HG03520 (cell line): ENCODE measurements around the gene ZKSCAN5.

ENCODE experiments used
- ATAC-seq: cut with Tn5 transposase; IDR thresholded peaks from one replicate; pipeline ENCODE4 v1.9.1; 2021; ENCODE audit warnings: mild to moderate bottlenecking, moderate library complexity; ENCODE audit not compliant: unreplicated experiment

Gene ZKSCAN5

DNA sequence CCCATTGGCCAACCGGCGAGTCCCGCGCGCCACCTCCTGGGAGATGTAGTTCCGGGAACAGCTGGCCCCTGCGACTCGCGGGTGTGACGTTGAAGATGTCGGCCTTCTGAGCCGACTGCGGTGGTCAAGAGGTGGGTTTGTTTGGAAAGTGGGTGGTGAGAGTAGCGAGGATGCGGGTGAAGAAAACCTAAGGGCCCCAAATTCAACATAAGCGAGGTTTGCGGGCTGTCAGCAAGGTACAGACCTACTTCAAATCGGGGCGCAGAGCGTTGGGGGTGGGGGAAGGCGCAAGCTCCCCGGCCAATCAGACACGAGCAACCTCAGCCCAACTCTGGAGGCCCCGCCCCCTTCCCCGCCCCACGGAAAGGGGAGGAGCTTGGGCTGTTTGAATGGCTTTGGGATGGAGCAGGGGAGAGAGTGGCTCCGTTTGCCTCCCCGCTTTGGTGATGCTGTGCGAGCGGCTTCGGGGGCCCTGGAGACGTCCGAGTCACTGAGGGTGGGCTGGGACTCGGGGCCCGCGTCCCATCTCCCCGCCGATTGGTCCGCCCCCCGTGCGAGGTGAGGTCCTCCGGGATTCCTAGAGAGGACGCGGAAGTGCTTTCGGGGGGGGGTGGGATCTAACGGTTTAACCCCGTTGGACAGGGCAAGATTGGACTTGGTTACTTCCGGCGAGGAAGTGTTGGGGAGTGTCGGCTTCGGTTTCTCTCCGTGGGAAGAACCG is at the start of gene ZKSCAN5:
Gene ZKSCAN5, plus strand, starts transcription at position 60 of the 721 bp plus-strand sequence. CDS start 1,383 bp downstream, outside the sequence.
- ATAC-seq = peak; percentile 67

GRCh38 chr7:99455874-99456273 is 48.6 kb upstream of the ZKSCAN5 start:
- no peak for ATAC-seq

GRCh38 chr7:99456288-99456687 is 48.2 kb upstream of the ZKSCAN5 start:
- ATAC-seq = no peak

DNA sequence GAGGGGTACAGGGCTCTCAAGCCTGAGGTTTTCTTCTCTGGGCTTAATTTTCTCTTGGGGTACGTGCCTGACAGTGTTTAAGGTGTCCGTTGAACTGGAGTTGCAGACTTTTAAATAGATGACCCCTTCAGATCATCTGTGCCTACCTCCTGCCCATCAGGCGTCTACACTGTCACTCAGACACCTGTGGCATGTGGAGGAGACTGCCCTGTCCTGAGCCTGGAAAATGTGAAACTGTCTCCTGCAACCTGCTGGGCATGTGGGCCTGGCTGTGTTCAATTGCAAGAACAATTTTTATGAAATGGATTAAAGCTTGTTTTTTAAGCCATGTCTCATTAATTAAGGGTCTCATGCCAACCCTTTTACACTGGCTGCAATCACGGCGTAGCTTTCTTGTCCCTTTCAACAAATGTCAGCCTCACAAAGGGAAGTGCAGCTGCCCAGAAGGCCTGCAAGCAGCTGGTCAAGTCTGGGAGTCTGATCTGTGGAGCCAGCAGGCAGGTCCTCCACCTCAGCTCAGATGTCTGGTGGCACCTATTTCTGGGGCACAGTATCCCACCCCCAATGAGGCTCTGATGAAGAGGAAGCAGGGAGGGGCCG is 47.3 kb upstream of the ZKSCAN5 start:
- ATAC-seq = no peak

- ATAC-seq = no peak
These were observed 46.6 kb upstream of the ZKSCAN5 start for GRCh38 chr7:99457650-99458493.

DNA sequence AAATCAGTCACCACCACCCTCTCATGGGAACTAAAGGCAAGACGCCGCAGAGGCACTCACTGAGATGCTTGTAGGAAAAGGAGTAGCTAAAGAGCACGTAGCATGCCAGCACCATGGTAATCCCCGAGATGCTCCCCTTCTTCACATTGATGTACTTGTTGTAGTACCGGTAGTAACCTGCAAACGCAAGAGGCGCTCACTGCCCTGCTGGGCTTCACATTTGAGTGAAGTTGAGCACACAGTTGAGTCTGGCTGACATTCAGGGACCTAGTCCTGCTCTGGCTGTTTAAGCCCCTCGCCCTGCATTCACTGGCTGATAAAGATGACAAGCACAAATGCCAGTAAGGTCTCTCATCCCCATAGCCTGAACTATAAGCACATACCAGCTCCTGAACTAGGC is 45.4 kb upstream of the ZKSCAN5 start:
- no peak for ATAC-seq

GRCh38 chr7:99460651-99461050 is 43.8 kb upstream of the ZKSCAN5 start:
- no peak for ATAC-seq

- ATAC-seq = no peak
These were observed 43.2 kb upstream of the ZKSCAN5 start for GRCh38 chr7:99461221-99461620.

DNA sequence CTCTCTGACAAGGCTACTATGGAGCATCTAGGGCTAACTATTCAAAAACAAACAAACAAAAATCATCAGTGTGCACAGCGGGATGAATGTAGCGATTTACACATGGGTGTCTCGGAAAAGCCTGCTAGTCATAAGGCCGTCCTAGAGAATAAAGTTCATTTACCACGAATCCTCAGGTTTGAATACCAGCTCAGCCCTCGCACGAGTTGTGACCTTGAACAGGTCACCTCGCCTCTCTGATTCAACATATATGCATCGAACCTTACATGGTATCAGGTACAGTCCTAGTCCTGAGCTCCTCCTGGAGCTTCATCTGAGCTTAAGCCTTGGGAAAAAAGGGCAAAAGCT is 39.1 kb upstream of the ZKSCAN5 start:
- no peak for ATAC-seq

GRCh38 chr7:99468336-99468918 is 36.0 kb upstream of the ZKSCAN5 start:
- no peak for ATAC-seq

- no peak for ATAC-seq
These were observed 34.9 kb upstream of the ZKSCAN5 start for GRCh38 chr7:99469381-99470065.

DNA sequence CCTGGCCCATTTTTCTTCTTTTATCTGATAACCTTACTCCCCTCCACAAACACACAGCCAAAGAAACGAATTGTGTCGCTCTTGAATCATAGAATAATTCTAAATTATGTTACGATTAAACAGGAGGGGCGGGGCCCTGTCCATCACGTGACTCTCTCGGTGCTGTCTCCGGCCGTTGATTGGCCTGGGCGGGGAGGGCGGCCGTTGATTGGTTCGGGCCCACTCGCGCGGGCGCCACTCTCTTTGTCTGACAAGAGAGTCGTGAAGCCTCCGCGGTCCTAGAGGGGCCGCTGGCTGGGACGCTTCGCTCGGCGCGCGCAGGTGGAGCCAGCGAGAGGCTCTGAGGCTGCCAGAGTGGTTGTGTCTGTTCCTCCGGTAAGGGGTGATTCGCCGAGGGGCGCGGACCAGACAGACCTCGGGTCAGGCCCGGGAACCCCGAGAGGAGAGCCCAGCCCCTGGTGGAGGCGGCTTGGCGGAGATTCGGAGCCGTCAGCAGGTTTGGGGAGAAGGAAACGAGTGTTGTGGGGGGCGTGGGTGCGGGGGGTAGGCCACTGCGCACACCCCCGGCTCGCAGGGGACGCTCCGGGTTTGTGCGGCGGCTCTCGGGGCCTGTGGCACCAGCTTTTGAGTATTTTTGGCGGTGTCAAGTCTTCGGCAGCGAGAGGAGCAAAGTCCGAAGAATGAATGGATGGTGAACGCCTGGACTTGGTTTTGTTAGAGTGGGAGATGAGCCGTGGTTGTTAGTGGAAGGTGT is 31.7 kb upstream of the ZKSCAN5 start, which contains the start of gene ZNF789:
Gene ZNF789, plus strand, starts transcription at position 330 of the 754 bp plus-strand sequence. CDS start 3,567 bp downstream, outside the sequence.
- ATAC-seq = peak; percentile 92

DNA sequence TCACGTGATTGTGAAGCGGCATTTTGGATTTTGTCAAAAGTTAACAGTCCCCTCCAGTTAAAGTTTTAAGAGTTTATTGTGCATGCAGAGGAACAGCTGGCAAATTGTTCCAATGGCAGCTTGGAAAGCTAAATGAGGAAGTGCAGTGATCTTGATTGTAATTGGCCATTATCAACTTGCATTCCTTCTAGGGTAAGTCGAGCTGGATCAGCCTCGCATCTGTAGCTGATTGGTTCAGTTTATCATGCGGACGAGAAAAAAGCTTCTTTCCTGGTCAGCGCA is 31.2 kb upstream of the ZKSCAN5 start:
- peak; percentile 8 for ATAC-seq

DNA sequence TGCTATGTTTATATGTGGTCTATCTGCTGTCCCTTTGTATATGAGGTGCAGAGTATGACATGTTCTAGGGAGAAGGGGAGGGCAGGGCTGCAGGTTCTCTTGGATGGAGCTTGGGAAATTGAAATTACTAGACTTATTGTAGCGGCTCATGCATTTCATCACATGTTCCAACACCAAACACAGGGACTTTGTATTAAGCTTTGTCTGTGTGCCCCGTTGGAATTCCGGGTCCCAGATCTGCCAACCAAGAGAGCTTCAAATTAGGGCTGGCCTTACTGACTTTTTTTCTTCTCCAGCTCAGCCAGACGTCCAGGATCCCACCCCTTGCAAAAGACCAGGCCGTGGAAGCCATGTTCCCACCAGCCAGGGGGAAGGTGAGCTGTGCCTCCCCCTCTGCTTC is 28.4 kb upstream of the ZKSCAN5 start:
- ATAC-seq = no peak

DNA sequence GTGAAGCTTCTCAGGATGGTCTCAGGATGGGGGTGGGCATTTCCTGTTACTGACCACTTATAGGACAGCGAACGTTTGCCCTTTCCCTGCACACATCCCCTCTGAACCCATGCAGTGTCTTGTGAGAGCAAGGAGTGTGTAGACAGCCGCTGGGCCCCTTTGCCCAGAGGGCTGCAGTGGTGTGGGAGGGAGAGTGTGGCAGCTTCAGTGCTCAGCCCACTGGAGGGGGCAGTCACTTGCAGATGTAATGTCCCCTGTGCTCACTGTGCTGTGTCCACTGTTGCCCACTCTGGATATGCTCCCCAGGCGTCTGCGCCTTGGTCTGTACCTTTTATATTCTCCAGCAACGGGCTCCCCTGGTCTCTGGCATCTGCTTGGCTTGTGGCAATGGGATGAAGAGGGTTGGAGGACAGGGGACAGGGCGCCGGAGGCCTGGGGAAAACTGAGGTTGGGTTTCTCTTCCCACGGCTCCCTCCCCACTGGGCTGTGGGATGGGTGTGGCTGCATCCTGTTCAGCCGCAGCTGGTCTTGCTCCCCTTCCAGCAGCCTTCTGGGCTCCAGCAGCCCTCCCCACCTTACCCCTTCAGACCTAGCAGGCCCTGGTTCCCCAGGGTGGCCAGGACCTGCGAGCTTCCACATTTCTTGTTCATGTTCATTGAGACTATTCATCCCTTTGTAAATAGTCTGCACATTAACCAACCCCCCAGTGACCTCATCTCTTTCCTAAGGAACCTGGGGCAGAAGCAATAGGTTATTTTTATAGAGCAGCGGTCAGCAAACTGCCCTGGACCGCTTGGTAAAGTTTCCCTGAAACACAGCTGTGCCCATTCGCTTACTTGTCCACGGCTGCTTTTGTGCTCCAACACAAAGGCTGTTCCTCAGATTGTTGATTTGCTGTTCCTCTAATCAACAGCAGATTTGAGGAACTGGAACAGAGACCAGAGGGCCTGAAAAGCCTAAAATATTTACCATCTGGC is 25.7 kb upstream of the ZKSCAN5 start:
- no peak for ATAC-seq

DNA sequence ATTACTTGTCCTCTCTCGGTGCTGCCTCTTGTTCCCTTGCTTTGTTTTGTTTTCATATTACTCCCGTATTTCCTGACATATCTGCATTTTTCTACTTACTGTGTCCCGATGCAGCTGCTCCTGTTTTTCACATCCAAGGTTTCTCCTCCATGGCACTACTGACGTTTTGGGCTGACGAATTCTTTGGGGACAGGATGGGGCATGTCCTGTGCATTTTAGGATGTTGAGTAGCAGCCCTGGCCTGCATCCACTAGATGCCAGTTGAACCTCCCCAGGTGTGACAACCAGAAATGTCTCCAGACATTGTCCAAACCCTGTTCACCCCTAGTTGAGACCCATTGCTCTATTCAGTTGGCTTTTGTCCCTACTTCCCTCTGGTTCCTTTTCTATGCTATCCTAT is 19.4 kb upstream of the ZKSCAN5 start:
- ATAC-seq = no peak

- no peak for ATAC-seq
These were observed 15.2 kb upstream of the ZKSCAN5 start for GRCh38 chr7:99489235-99489634.

DNA sequence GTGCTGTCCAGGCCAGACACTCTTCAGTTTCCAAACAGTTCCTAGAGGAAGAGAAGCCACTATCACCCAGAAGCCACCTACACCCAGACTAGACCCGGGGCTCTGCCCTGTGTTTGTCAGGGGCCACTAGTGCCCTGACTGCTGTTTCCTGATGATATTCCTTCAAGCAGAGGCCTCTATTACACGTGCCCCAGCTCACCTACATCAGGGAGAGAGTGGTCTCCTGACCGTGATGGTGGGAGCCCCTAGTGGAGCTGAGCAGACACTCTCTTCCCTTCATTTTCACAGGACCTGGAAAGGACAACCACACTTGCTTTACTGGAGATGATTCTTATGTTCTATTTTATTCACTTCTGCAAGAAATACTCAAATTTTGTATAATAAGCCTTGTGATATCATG is 13.6 kb upstream of the ZKSCAN5 start:
- no peak for ATAC-seq

DNA sequence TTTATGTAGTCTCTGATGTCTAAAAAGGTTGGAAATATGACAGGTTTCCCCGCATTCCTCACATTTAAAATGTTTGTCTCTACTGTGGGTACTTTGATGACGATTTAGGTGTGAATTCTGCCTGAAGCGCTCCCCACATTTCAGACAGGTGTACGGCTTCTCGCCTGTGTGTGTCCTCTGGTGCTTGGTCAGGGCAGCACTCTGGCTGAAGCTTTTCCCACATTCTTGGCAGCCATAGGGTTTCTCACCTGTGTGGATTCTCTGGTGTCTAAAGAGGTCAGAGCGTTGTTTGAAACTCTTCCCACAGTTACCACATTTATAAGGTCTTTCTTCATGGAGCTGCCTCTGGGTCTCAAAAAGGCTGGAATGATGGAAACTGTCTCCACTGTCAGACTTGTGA is 10.6 kb upstream of the ZKSCAN5 start:
- no peak for ATAC-seq
